ENCODE results near the gene GRAMD1A.

Gene GRAMD1A

GRCh38 chr19:35033067-35034004 lies 33.2 kb downstream of the GRAMD1A start:
- in situ Hi-C loops (cut with HindIII; ENCODE audit: low sequenced_read_pairs) = no loop called here
- DNase-seq (ENCODE audit: low read depth, low spot score) = no peak
- no peak overlapping the region for H3K4me3 ChIP-seq (ENCODE audit: low read depth, low read length)
- TF ChIP-seq, protein P1, sequence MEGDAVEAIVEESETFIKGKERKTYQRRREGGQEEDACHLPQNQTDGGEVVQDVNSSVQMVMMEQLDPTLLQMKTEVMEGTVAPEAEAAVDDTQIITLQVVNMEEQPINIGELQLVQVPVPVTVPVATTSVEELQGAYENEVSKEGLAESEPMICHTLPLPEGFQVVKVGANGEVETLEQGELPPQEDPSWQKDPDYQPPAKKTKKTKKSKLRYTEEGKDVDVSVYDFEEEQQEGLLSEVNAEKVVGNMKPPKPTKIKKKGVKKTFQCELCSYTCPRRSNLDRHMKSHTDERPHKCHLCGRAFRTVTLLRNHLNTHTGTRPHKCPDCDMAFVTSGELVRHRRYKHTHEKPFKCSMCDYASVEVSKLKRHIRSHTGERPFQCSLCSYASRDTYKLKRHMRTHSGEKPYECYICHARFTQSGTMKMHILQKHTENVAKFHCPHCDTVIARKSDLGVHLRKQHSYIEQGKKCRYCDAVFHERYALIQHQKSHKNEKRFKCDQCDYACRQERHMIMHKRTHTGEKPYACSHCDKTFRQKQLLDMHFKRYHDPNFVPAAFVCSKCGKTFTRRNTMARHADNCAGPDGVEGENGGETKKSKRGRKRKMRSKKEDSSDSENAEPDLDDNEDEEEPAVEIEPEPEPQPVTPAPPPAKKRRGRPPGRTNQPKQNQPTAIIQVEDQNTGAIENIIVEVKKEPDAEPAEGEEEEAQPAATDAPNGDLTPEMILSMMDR (IDR thresholded peaks at IDR 0.05; ENCODE audit: low read depth, low read length) = no peak

DNA sequence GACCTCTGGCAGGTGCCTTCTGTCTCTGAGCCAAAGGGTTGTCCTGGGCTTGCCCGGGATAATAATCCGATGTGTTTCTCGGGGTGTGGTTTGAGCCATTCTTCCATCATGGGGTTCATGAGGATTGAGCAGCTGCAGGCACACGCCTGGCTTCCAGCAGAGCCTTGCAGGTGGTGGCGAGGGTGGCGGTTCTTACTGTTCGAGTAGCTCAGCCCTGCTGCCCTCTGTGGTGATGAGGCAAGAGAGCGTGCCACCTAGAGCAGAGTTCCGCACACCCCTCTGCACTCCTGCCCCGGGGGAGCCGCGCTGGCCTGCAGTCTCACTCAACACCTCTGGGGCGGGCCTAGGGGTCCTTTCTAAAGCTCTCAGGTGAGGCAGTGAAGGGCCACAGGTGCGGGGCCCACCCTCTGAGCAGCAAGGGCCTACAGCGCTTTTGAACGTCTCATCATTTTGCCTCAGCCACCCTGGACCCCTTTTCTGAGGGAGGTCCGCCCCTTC lies 33.9 kb downstream of the GRAMD1A start:
- in situ Hi-C loops (cut with HindIII; ENCODE audit: low sequenced_read_pairs) = no loop called here
- H3K4me3 ChIP-seq (ENCODE audit: low read depth, low read length) = no peak overlapping the region
- DNase-seq (ENCODE audit: low read depth, low spot score) = no peak
- TF ChIP-seq, protein P1 (IDR thresholded peaks at IDR 0.05; ENCODE audit: low read depth, low read length) = no peak

DNA sequence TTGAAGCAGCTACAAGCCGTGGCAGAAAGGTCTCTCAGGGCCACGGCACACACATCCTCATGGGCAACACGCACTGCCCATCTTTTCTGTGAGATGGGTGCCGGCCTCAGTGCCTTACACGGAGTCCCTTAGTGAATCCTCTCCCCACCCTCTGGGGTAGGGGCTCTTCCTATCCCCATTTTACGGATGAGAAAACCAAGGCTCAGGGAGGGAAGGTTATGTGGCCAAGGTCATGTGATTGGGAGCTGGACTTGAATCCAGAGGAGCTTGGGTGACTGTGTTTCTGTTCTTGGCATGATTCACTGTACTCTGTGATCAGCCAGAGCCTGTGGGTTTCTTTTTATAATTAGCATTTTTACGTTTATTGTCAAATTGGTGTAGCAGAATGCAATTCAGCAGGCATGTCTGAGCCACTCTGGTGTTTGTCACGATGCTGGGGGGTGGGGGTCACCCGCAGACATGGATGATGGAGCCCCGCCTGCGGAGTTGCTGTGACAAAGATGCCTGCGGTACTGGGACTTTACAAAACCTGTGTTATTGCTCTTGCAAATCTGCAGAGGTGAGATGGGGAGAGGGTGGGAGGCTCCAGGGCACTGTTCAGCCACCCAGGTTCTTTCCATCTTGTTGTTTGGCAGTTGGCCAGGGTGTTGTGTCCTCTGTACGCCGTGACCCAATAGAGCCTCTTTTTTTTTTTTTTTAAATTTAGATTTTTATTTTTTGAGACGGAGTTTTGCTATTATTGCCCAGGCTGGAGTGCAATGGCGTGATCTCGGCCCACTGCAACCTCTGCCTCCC lies 34.7 kb downstream of the GRAMD1A start:
- TF ChIP-seq, protein P1 (IDR thresholded peaks at IDR 0.05; ENCODE audit: low read depth, low read length) = no peak
- DNase-seq (ENCODE audit: low read depth, low spot score) = no peak
- in situ Hi-C loops (cut with HindIII; ENCODE audit: low sequenced_read_pairs) = no loop called here
- H3K4me3 ChIP-seq (ENCODE audit: low read depth, low read length) = no peak overlapping the region

- in situ Hi-C loops (cut with HindIII; ENCODE audit: low sequenced_read_pairs) = no loop called here
- TF ChIP-seq, protein P1 (IDR thresholded peaks at IDR 0.05; ENCODE audit: low read depth, low read length) = no peak
- DNase-seq (ENCODE audit: low read depth, low spot score) = no peak
- no peak overlapping the region for H3K4me3 ChIP-seq (ENCODE audit: low read depth, low read length)
Observed at GRCh38 chr19:35037716-35038622, 37.8 kb downstream of the GRAMD1A start.

- in situ Hi-C loops (cut with HindIII; ENCODE audit: low sequenced_read_pairs) = no loop called here
- TF ChIP-seq, protein P1 (IDR thresholded peaks at IDR 0.05; ENCODE audit: low read depth, low read length) = no peak
- H3K4me3 ChIP-seq (ENCODE audit: low read depth, low read length) = no peak overlapping the region
- no peak for DNase-seq (ENCODE audit: low read depth, low spot score)
Observed at GRCh38 chr19:35038623-35039512, 38.7 kb downstream of the GRAMD1A start.

Measured in astrocyte of the spinal cord (primary cell).